SKM-1 treated with dmso at 0.1 percent for 144 hours (cell line): ENCODE data around the gene MDH2.
"Not testable (repeated sequence)": the region's sequence is repeated elsewhere in the genome, so short reads cannot be mapped to it uniquely, and the experiment has no call there.

Experiments
- DNase-seq: peaks from one replicate; lab custom pipeline; 2025; ENCODE audit not compliant: unreplicated experiment; lab: John Stamatoyannopoulos, UW

MDH2 gene

DNA sequence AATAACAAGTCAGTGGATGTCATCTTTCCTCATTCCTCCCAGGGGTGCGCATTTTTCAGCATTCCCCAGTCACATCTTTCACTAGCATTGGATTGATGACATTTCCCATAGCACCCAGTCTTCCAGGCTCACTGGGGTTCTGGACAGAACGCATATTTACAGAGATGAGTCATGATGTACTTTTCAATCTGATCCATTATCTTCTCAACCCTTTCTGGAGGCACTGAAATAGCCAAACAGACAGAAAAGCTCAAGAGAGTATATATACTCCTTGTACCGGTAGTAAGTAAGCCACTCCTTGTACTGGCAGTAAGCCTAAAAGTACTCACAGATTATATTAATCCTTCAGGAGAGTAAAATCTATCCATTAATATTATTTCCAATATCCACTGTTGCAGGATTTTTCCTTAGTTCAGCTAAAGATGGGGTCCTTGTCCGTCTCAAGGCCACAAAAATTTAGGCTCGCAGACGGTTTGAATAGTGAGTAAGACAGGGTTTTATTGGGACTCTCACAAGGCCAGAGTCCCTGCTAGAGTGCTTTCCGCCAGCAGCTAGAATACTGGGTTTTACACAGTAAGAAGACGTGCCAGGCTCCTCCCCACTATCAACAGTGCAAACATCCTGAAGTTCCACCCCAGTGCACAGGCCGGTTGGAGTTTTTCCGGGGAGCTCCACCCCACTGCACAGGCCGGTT, 60.8 kb downstream of the MDH2 start:
- no peak for DNase-seq

DNA sequence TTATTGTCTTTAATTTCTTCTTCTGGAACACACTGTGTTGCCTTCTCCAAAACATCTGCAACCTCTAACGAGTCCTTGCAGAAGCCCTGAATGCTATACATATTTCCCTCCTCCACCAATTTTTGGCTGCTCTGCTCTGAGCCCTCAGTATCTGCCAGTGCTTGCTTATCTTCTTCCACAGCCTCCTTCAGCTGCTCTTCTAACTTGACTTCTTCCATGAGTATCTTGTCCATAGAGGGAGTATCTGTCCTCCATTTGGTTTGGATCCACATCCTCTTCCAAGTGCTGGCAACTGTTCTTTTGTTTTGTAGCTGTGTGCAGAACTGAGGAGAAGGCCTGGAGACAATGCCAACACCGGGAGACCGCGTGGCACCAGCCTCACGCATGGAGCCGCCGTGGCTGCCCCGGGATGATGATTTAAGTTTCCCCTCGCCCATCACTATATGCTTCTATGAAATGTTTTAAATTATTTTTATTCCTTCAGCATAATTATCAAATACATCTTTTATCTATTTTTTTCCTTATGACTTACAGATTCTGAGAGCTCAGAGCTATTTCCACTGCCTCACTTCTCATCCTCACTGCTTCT, 65.2 kb downstream of the MDH2 start:
- not testable (repeated sequence) for DNase-seq

DNA sequence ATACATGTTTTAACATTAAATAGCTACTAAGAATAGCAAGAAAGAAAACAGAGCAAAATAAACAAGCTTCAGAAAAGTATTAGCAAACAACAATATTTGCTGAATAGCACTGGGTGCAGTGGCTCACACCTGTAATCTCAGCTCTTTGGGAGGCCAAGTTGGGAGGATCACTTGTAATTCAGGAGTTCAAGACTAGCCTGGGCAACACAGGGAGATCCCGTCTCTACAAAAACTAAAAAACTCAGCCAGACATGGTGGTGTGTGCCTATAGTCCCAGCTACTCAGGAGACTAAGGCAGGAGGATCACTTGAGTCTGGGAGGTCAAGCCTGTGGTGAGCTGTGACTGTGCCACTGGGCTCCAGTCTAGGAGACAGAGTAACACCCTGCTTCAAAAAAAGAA, 66.8 kb downstream of the MDH2 start:
- not testable (repeated sequence) for DNase-seq
